Osteoblast (primary cell): ENCODE data around the gene WWC1. TPM values are rescaled to one million over a fixed set of nuclear protein-coding genes. Genes with fewer than 3 reads are reported as not detected.
A peak's percentile ranks its signal among the peaks of the same experiment; 100 is the strongest.

Source experiments
- DNase-seq: peaks from one replicate; pipeline ENCODE4 v3.0.0; 2011; ENCODE audit warnings: low spot score, mixed read lengths; ENCODE audit not compliant: insufficient read length; ENCODE audit errors: missing footprints
- H2AFZ ChIP-seq: 2 replicates; pipeline ENCODE4 v1.6.0; 2011; ENCODE audit warnings: mild to moderate bottlenecking, low read length
- H3K27ac ChIP-seq: 2 replicates; pipeline ENCODE4 v1.5.1; 2011; ENCODE audit warnings: mild to moderate bottlenecking, low read depth, low read length, moderate library complexity
- H3K27me3 ChIP-seq: 2 replicates; pipeline ENCODE4 v1.6.0; 2012; ENCODE audit warnings: mild to moderate bottlenecking, control low read depth, inconsistent platforms, low read length, moderate library complexity; ENCODE audit not compliant: insufficient read depth
- H3K36me3 ChIP-seq: 2 replicates; pipeline ENCODE4 v1.5.1; 2011; ENCODE audit warnings: mild to moderate bottlenecking, low read length, control low read depth, moderate library complexity; ENCODE audit not compliant: insufficient read depth
- H3K4me1 ChIP-seq: 2 replicates; pipeline ENCODE4 v1.5.1; 2011; ENCODE audit warnings: mild to moderate bottlenecking, low read length, control low read depth, moderate library complexity; ENCODE audit not compliant: insufficient read depth
- H3K4me2 ChIP-seq: 2 replicates; pipeline ENCODE4 v1.6.0; 2011; ENCODE audit warnings: mild to moderate bottlenecking, low read length; ENCODE audit not compliant: insufficient read depth
- H3K4me3 ChIP-seq: fragments of 200-600 bp; sonication (generic); 3 replicates; pipeline ENCODE4 v1.5.1; 2012; ENCODE audit warnings: mild to moderate bottlenecking, low read length, inconsistent platforms; ENCODE audit not compliant: insufficient read depth
- H3K79me2 ChIP-seq: 2 replicates; pipeline ENCODE4 v1.6.0; 2012; ENCODE audit warnings: mild to moderate bottlenecking, low read length, control low read depth, inconsistent platforms; ENCODE audit not compliant: insufficient read depth
- H3K9me3 ChIP-seq: 2 replicates; pipeline ENCODE4 v1.5.1; 2011; ENCODE audit warnings: low read depth, low read length, control low read depth
- H4K20me1 ChIP-seq: 2 replicates; pipeline ENCODE4 v1.6.0; 2012; ENCODE audit warnings: mild to moderate bottlenecking, low read length, control low read depth; ENCODE audit not compliant: insufficient read depth
- CTCF ChIP-seq: IDR thresholded peaks from 2 replicates; pipeline ENCODE4 v1.5.1; 2011; ENCODE audit warnings: mild to moderate bottlenecking, low read depth, low read length, moderate library complexity; ENCODE audit errors: extremely low read depth
- total RNA-seq: library from RNA; depleted of rRNA; stranded (reverse); fragments of >200 nt; gene quantifications from 2 replicates; pipeline ENCODE4 v1.2.3, GENCODE V29; 2012

The WWC1 gene
- total RNA-seq, 1 donor: 1.4 TPM

GRCh38 chr5:168292786-168293696, 1.6 kb downstream of the WWC1 start:
- no peak overlapping the region for H3K27ac ChIP-seq
- no peaks in the 10 kb centered on the region for H4K20me1 ChIP-seq
- peak overlapping the region; percentile 63 for H3K4me2 ChIP-seq
- H3K36me3 ChIP-seq: no peaks in the 10 kb centered on the region
- H3K79me2 ChIP-seq: no peaks in the 10 kb centered on the region
- peak overlapping the region; percentile 70 for H3K4me3 ChIP-seq
- no peak for TF ChIP-seq CTCF
- no peaks in the 10 kb centered on the region for H3K27me3 ChIP-seq
- peaks cover 14% of the 10 kb centered on the region for H3K4me1 ChIP-seq
- no peak for DNase-seq
- H3K9me3 ChIP-seq: no peaks in the 10 kb centered on the region
- no peak overlapping the region for H2AFZ ChIP-seq

GRCh38 chr5:168295574-168296201, 4.2 kb downstream of the WWC1 start:
- peak; percentile 72 for TF ChIP-seq CTCF
- Histone ChIP-seq H2AFZ (peak overlapping the region; percentile 84), H3K79me2 (no peaks in the 10 kb centered on the region), H3K36me3 (no peaks in the 10 kb centered on the region), H3K4me2 (peak overlapping the region; percentile 52), H3K27ac (no peak overlapping the region), H3K4me3 (no peak overlapping the region), H3K27me3 (no peaks in the 10 kb centered on the region), H4K20me1 (no peaks in the 10 kb centered on the region), H3K4me1 (peaks cover 15% of the 10 kb centered on the region), H3K9me3 (no peaks in the 10 kb centered on the region)
- DNase-seq: peak; percentile 97

- Histone ChIP-seq H3K4me1 (peaks cover 21% of the 10 kb centered on the region), H4K20me1 (no peaks in the 10 kb centered on the region), H3K9me3 (no peaks in the 10 kb centered on the region), H3K27me3 (no peaks in the 10 kb centered on the region), H3K4me3 (no peak overlapping the region), H2AFZ (no peak overlapping the region), H3K27ac (no peak overlapping the region), H3K4me2 (no peak overlapping the region), H3K36me3 (no peaks in the 10 kb centered on the region), H3K79me2 (no peaks in the 10 kb centered on the region)
- no peak for DNase-seq
- no peak for TF ChIP-seq CTCF
These were observed 5.2 kb downstream of the WWC1 start for GRCh38 chr5:168296682-168297081.

- Histone ChIP-seq H3K36me3 (no peaks in the 10 kb centered on the region), H3K27ac (no peak overlapping the region), H3K79me2 (no peaks in the 10 kb centered on the region), H3K4me3 (no peak overlapping the region), H3K9me3 (no peaks in the 10 kb centered on the region), H3K4me1 (peaks cover 31% of the 10 kb centered on the region), H4K20me1 (no peaks in the 10 kb centered on the region), H2AFZ (no peak overlapping the region), H3K27me3 (no peaks in the 10 kb centered on the region), H3K4me2 (no peak overlapping the region)
- no peak for TF ChIP-seq CTCF
- no peak for DNase-seq
These were observed 7.5 kb downstream of the WWC1 start for GRCh38 chr5:168298949-168299348.
